Measurements from ENCODE around the gene ZNF573. TPM values are rescaled to one million over a fixed set of nuclear protein-coding genes. Genes with fewer than 3 reads are reported as not detected.

Gene ZNF573
- polyA plus RNA-seq, 3 donors = 1.1 to 3.1 (median 1.5) TPM

- intact Hi-C loops (cut with micrococcal nuclease) = no loop called here
- peaks cover 2% of the 10 kb centered on the region in 3 donors for H3K27me3 Mint-ChIP-seq (ENCODE audit: low read depth in 3 of 3)
- Histone ChIP-seq H3K4me3 (replicated peaks in 1 of 3; ENCODE audit: low read depth in 2 of 3, low read length in 3 of 3) (peak overlapping the region in 1 of 3 experiments; percentile 92), H3K27ac (ENCODE audit: low read depth in 1 of 2, low read length in 2 of 2) (no peak overlapping the region), H3K27me3 (ENCODE audit: control insufficient read depth in 2 of 2, insufficient read depth in 2 of 2, low read length in 2 of 2) (no peaks in the 10 kb centered on the region), H3K79me2 (ENCODE audit: insufficient read depth, low read length) (peaks cover 5% of the 10 kb centered on the region), H4K20me1 (ENCODE audit: insufficient read depth, low read length) (no peaks in the 10 kb centered on the region), H3K9ac (ENCODE audit: insufficient read depth, low read length, poor library complexity, severe bottlenecking) (no peak overlapping the region), H3K9me3 (replicated peaks in 1 of 2; ENCODE audit: control insufficient read depth in 1 of 2, insufficient read depth in 1 of 2, low read length in 2 of 2) (peaks cover 24 to 25% of the 10 kb centered on the region in 2 donors), H3K4me2 (replicated peaks; ENCODE audit: extremely low read depth, low read length, poor library complexity, severe bottlenecking) (peak overlapping the region; percentile 87), H3K4me1 (ENCODE audit: control insufficient read depth in 1 of 2, insufficient read depth in 2 of 2, low read length in 2 of 2) (peaks cover 8 to 15% of the 10 kb centered on the region in 2 donors), H3K36me3 (replicated peaks in 1 of 2; ENCODE audit: control insufficient read depth in 1 of 2, insufficient read depth in 2 of 2, low read length in 2 of 2) (no peaks in the 10 kb centered on the region), H2AFZ (ENCODE audit: insufficient read depth, low read depth, low read length, poor library complexity, severe bottlenecking) (no peak overlapping the region)
- H3K4me1 Mint-ChIP-seq = peaks cover 14% of the 10 kb centered on the region
- DNase-seq = no peak
- H3K27ac Mint-ChIP-seq = no peak overlapping the region
- H3K4me3 Mint-ChIP-seq = no peak overlapping the region
- peaks cover 2 to 5% of the 10 kb centered on the region in 2 donors for H3K36me3 Mint-ChIP-seq
- WGBS (ENCODE audit: insufficient coverage) = 90% methylated on average over 5 of the region's 10 CpGs
- TF ChIP-seq CTCF (IDR thresholded peaks at IDR 0.05) = no peak
- peaks cover 8 to 45% (median 42%) of the 10 kb centered on the region in 7 donors for H3K9me3 Mint-ChIP-seq
These were observed 61.1 kb downstream of the ZNF573 start for GRCh38 chr19:37718304-37718703.

- Histone ChIP-seq H3K4me3 (replicated peaks in 1 of 3; ENCODE audit: low read depth in 2 of 3, low read length in 3 of 3) (no peak overlapping the region), H3K27ac (ENCODE audit: low read depth in 1 of 2, low read length in 2 of 2) (no peak overlapping the region), H4K20me1 (ENCODE audit: insufficient read depth, low read length) (no peaks in the 10 kb centered on the region), H3K36me3 (replicated peaks in 1 of 2; ENCODE audit: control insufficient read depth in 1 of 2, insufficient read depth in 2 of 2, low read length in 2 of 2) (peaks cover 0 to 7% of the 10 kb centered on the region in 2 donors), H3K27me3 (ENCODE audit: control insufficient read depth in 2 of 2, insufficient read depth in 2 of 2, low read length in 2 of 2) (no peaks in the 10 kb centered on the region), H3K9me3 (replicated peaks in 1 of 2; ENCODE audit: control insufficient read depth in 1 of 2, insufficient read depth in 1 of 2, low read length in 2 of 2) (peaks cover 33 to 46% of the 10 kb centered on the region in 2 donors), H3K9ac (ENCODE audit: insufficient read depth, low read length, poor library complexity, severe bottlenecking) (no peak overlapping the region), H2AFZ (ENCODE audit: insufficient read depth, low read depth, low read length, poor library complexity, severe bottlenecking) (no peak overlapping the region), H3K4me2 (replicated peaks; ENCODE audit: extremely low read depth, low read length, poor library complexity, severe bottlenecking) (no peak overlapping the region), H3K4me1 (ENCODE audit: control insufficient read depth in 1 of 2, insufficient read depth in 2 of 2, low read length in 2 of 2) (peaks cover 8 to 15% of the 10 kb centered on the region in 2 donors), H3K79me2 (ENCODE audit: insufficient read depth, low read length) (peaks cover 5% of the 10 kb centered on the region)
- Mint-ChIP-seq H3K36me3 (peaks cover 2 to 11% of the 10 kb centered on the region in 2 donors), H3K4me1 (peaks cover 14% of the 10 kb centered on the region), H3K4me3 (no peak overlapping the region), H3K27me3 (ENCODE audit: low read depth in 3 of 3) (peaks cover 0 to 2% (median 2%) of the 10 kb centered on the region in 3 donors), H3K27ac (no peak overlapping the region), H3K9me3 (peaks cover 8 to 56% (median 47%) of the 10 kb centered on the region in 7 donors)
- DNase-seq = no peak
- TF ChIP-seq CTCF (IDR thresholded peaks at IDR 0.05) = no peak
- WGBS (ENCODE audit: insufficient coverage) = 89% methylated on average over 2 of the region's 2 CpGs
- intact Hi-C loops (cut with micrococcal nuclease) = no loop called here
These were observed 63.2 kb downstream of the ZNF573 start for GRCh38 chr19:37716140-37716539.
